GM19239 (cell line): ENCODE data around the gene CCDC9.
"Not testable (repeated sequence)": the region's sequence is repeated elsewhere in the genome, so short reads cannot be mapped to it uniquely, and the experiment has no call there.

Experiments
- DNase-seq: peaks from one replicate; pipeline ENCODE4 v3.0.0; 2011; ENCODE audit warnings: low spot score; ENCODE audit not compliant: insufficient read length
- FAIRE-seq: peaks from 2 replicates; lab custom pipeline; 2011; peaks lifted over from hg19 to GRCh38; lab: Jason Lieb, UNC

Gene CCDC9

GRCh38 chr19:47280183-47280797, 24.0 kb downstream of the CCDC9 start:
- DNase-seq (no peak), FAIRE-seq (no peak)

- no peak for FAIRE-seq
- DNase-seq: no peak
Measured at GRCh38 chr19:47283405-47284059, 27.2 kb downstream of the CCDC9 start.

GRCh38 chr19:47284324-47284899, 28.1 kb downstream of the CCDC9 start:
- FAIRE-seq: peak; percentile 54
- no peak for DNase-seq

- FAIRE-seq (peak; percentile 92), DNase-seq (peak; percentile 52)
Measured at GRCh38 chr19:47296036-47296435, 39.7 kb downstream of the CCDC9 start.

- DNase-seq, FAIRE-seq: not testable (repeated sequence)
Measured at GRCh38 chr19:47300867-47301266, 44.5 kb downstream of the CCDC9 start.

- no peak for DNase-seq
Measured at GRCh38 chr19:47302249-47302648, 45.9 kb downstream of the CCDC9 start.

GRCh38 chr19:47303966-47304365, 47.6 kb downstream of the CCDC9 start:
- DNase-seq: no peak
- no peak for FAIRE-seq

More at GRCh38 chr19:47302249-47302648, 45.9 kb downstream of the CCDC9 start:
- no peak for FAIRE-seq

GRCh38 chr19:47305309-47305751, 49.0 kb downstream of the CCDC9 start:
- DNase-seq (no peak), FAIRE-seq (peak; percentile 72)

- no peak for DNase-seq
- FAIRE-seq: no peak
Measured at GRCh38 chr19:47306303-47306702, 50.0 kb downstream of the CCDC9 start.

- FAIRE-seq (no peak), DNase-seq (no peak)
Measured at GRCh38 chr19:47309038-47309437, 52.7 kb downstream of the CCDC9 start.

GRCh38 chr19:47309608-47310007, 53.3 kb downstream of the CCDC9 start, which contains the start of gene C5AR1:
Gene C5AR1 (plus strand): TSS chr19:47309861. CDS start chr19:47309896, 35 bp downstream.
- no peak for DNase-seq
- FAIRE-seq: no peak

GRCh38 chr19:47310323-47310722, 54.0 kb downstream of the CCDC9 start:
- DNase-seq (no peak), FAIRE-seq (no peak)

GRCh38 chr19:47310819-47311218, 54.5 kb downstream of the CCDC9 start:
- FAIRE-seq (no peak), DNase-seq (no peak)

- FAIRE-seq (no peak), DNase-seq (no peak)
Measured at GRCh38 chr19:47312366-47313006, 56.2 kb downstream of the CCDC9 start.

- no peak for FAIRE-seq
- no peak for DNase-seq
Measured at GRCh38 chr19:47313754-47314295, 57.5 kb downstream of the CCDC9 start.

- DNase-seq: no peak
- FAIRE-seq: no peak
Measured at GRCh38 chr19:47315125-47315821, 58.9 kb downstream of the CCDC9 start.

- DNase-seq (no peak), FAIRE-seq (no peak)
Measured at GRCh38 chr19:47316513-47316912, 60.2 kb downstream of the CCDC9 start.

GRCh38 chr19:47319923-47320871, 63.9 kb downstream of the CCDC9 start:
- DNase-seq (no peak), FAIRE-seq (no peak)
